HCT116 (cell line): ENCODE measurements around the gene PBX3. TPM values are rescaled to one million over a fixed set of nuclear protein-coding genes. Genes with fewer than 3 reads are reported as not detected.
A peak's percentile ranks its signal among the peaks of the same experiment; 100 is the strongest.

ENCODE experiments used
- ATAC-seq: fragments of 200-7000 bp; cut with Tn5 transposase; 2 replicates; pipeline ENCODE4 v1.9.1; 2020; ENCODE audit warnings: mild to moderate bottlenecking, moderate library complexity
- BruUV-seq: library from RNA; stranded (reverse); fragments of 400-500 nt; replicated peaks from 2 replicates; lab custom pipeline; 2021; lab: Mats Ljungman, UMichigan
- CTCF ChIA-PET: fragments of 300-600 bp; sonication (Branson Sonifier 250); formaldehyde crosslinking; loops from one replicate; lab custom pipeline; 2021; ENCODE audit warnings: antibody characterized with exemption; lab: Charles Lee
- POLR2A ChIA-PET: fragments of 300-600, 350-600 bp; sonication (Branson Sonifier 250); formaldehyde crosslinking; loops from one replicate; lab custom pipeline; 2021; ENCODE audit warnings: antibody characterized with exemption; lab: Charles Lee
- RAD21 ChIA-PET, 2 experiments: fragments of 300-600 bp; sonication (Branson Sonifier 250); formaldehyde crosslinking; loops; one replicate each; lab custom pipeline; 2023; ENCODE audit warnings: low total read pairs in 2 of 2; ENCODE audit not compliant: uncharacterized antibody in 2 of 2, unreplicated experiment in 2 of 2, low non-redundant PET in 1 of 2; lab: Charles Lee
- DNase-seq: peaks from one replicate; pipeline ENCODE4 v3.0.0-alpha.2; 2010; ENCODE audit warnings: low read depth, low spot score
- H2AFZ ChIP-seq: fragments of 200-600 bp; shearing (Covaris generic), sonication (generic); 2 replicates; pipeline ENCODE4 v1.6.1; 2017; ENCODE audit warnings: low read depth, mixed run types, mixed read lengths, antibody characterized with exemption, low read length; ENCODE audit not compliant: poor library complexity, severe bottlenecking
- H3K27ac ChIP-seq: 2 replicates; pipeline ENCODE4 v1.5.1; 2012; ENCODE audit warnings: low read depth, low read length
- H3K27me3 ChIP-seq: fragments of 200-600 bp; sonication (generic); 2 replicates; pipeline ENCODE4 v1.6.1; 2016; ENCODE audit warnings: mixed run types, low read length, mixed read lengths; ENCODE audit not compliant: insufficient read depth
- H3K36me3 ChIP-seq, 2 experiments: fragments of 200-500 bp in 1 of 2; fragments of 200-600 bp in 1 of 2; sonication (Bioruptor generic) in 1 of 2; sonication (generic) in 1 of 2; 2 replicates each; pipeline versions ENCODE4 v1.5.1 to v1.6.1; 2014 to 2016; ENCODE audit warnings: low read length in 2 of 2, inconsistent platforms in 1 of 2, mixed read lengths in 1 of 2, mixed run types in 1 of 2; ENCODE audit not compliant: insufficient read depth in 2 of 2, control insufficient read depth in 1 of 2
- H3K4me1 ChIP-seq, 2 experiments: fragments of 200-600 bp in 1 of 2; sonication (generic) in 1 of 2; 2 replicates each; pipeline versions ENCODE4 v1.5.1 to v1.6.1; 2012 to 2017; ENCODE audit warnings: low read length in 2 of 2, inconsistent platforms in 1 of 2, mild to moderate bottlenecking in 1 of 2, mixed read lengths in 1 of 2, mixed run types in 1 of 2, moderate library complexity in 1 of 2; ENCODE audit not compliant: insufficient read depth in 2 of 2, control insufficient read depth in 1 of 2
- H3K4me2 ChIP-seq: fragments of 200-600 bp; sonication (generic); 2 replicates; pipeline ENCODE4 v1.6.1; 2017; ENCODE audit warnings: mixed run types, low read length, mixed read lengths
- H3K4me3 ChIP-seq, 2 experiments: fragments of 200-600 bp in 1 of 2; sonication (generic) in 1 of 2; replicated peaks in 1 of 2; 2 replicates each; pipeline ENCODE4 v1.5.1; 2011 to 2016; ENCODE audit warnings: low read length in 2 of 2, control low read depth in 1 of 2, low read depth in 1 of 2, mild to moderate bottlenecking in 1 of 2, mixed read lengths in 1 of 2, mixed run types in 1 of 2
- H3K79me2 ChIP-seq: fragments of 200-600 bp; sonication (generic); 2 replicates; pipeline ENCODE4 v1.6.1; 2017; ENCODE audit warnings: mild to moderate bottlenecking, mixed run types, low read length, moderate library complexity, mixed read lengths; ENCODE audit not compliant: insufficient read depth
- H3K9ac ChIP-seq: fragments of 200-600 bp; sonication (generic); 2 replicates; pipeline ENCODE4 v1.6.1; 2016; ENCODE audit warnings: low read length, mixed read lengths
- H3K9me2 ChIP-seq: fragments of 200-600 bp; sonication (generic), shearing (Covaris generic); 2 replicates; pipeline ENCODE4 v1.6.1; 2017; ENCODE audit warnings: mixed run types, mild to moderate bottlenecking, moderate library complexity; ENCODE audit not compliant: insufficient read depth
- H3K9me3 ChIP-seq, 2 experiments: fragments of 200-500 bp in 1 of 2; fragments of 200-600 bp in 1 of 2; sonication (Bioruptor generic) in 1 of 2; sonication (generic) in 1 of 2; 2 replicates each; pipeline ENCODE4 v1.6.1; 2014 to 2017; ENCODE audit warnings: low read length in 2 of 2, mixed read lengths in 2 of 2, inconsistent platforms in 1 of 2, low read depth in 1 of 2, mild to moderate bottlenecking in 1 of 2, mixed run types in 1 of 2, moderate library complexity in 1 of 2; ENCODE audit not compliant: control insufficient read depth in 1 of 2, insufficient read depth in 1 of 2
- H4K20me1 ChIP-seq: fragments of 200-600 bp; sonication (generic), shearing (Covaris generic); 2 replicates; pipeline ENCODE4 v1.6.1; 2017; ENCODE audit warnings: mixed run types, mild to moderate bottlenecking, moderate library complexity; ENCODE audit not compliant: insufficient read depth
- CBX3 ChIP-seq: IDR thresholded peaks from 2 replicates; pipeline ENCODE4 v1.6.1; 2012; ENCODE audit warnings: low read depth
- CEBPB ChIP-seq: IDR thresholded peaks from 2 replicates; pipeline ENCODE4 v1.6.1; 2012; ENCODE audit warnings: low read depth
- EGR1 ChIP-seq: IDR thresholded peaks from 2 replicates; pipeline ENCODE4 v1.6.1; 2012; ENCODE audit warnings: low read depth
- ELF1 ChIP-seq: IDR thresholded peaks from 2 replicates; pipeline ENCODE4 v1.6.1; 2012; ENCODE audit warnings: low read depth, borderline replicate concordance
- EZH2phosphoT487 ChIP-seq: fragments of 200-600 bp; IDR thresholded peaks from 2 replicates; pipeline ENCODE4 v1.6.1; 2018; ENCODE audit warnings: antibody characterized with exemption, borderline replicate concordance
- FOSL1 ChIP-seq: IDR thresholded peaks from 2 replicates; pipeline ENCODE4 v1.6.1; 2012; ENCODE audit warnings: low read depth
- JUND ChIP-seq: IDR thresholded peaks from 2 replicates; pipeline ENCODE4 v1.6.1; 2012
- POLR2A ChIP-seq: IDR thresholded peaks from 2 replicates; pipeline ENCODE4 v1.7.0; 2011; ENCODE audit warnings: borderline replicate concordance; ENCODE audit not compliant: insufficient read depth, insufficient read length; ENCODE audit errors: extremely low read depth
- RAD21 ChIP-seq: IDR thresholded peaks from 2 replicates; pipeline ENCODE4 v1.6.1; 2012; ENCODE audit warnings: low read depth, mild to moderate bottlenecking
- SIN3A ChIP-seq: IDR thresholded peaks from 2 replicates; pipeline ENCODE4 v1.6.1; 2012; ENCODE audit warnings: low read depth
- SP1 ChIP-seq: IDR thresholded peaks from 2 replicates; pipeline ENCODE4 v1.6.1; 2012; ENCODE audit warnings: low read depth
- SRF ChIP-seq: IDR thresholded peaks from 2 replicates; pipeline ENCODE4 v1.6.1; 2012; ENCODE audit warnings: low read depth
- TCF7L2 ChIP-seq: IDR thresholded peaks from 2 replicates; pipeline ENCODE4 v1.7.0; 2011; ENCODE audit warnings: borderline replicate concordance, inconsistent platforms; ENCODE audit not compliant: insufficient read depth, insufficient read length; ENCODE audit errors: extremely low read depth
- YY1 ChIP-seq: IDR thresholded peaks from 2 replicates; pipeline ENCODE4 v1.6.1; 2011; ENCODE audit warnings: low read length, low read depth, moderate library complexity, mild to moderate bottlenecking; ENCODE audit not compliant: insufficient replicate concordance; ENCODE audit errors: extremely low read depth
- ZFX ChIP-seq: fragments of 450-650 bp; IDR thresholded peaks from 2 replicates; pipeline ENCODE4 v1.6.1; 2017
- ZNF274 ChIP-seq: fragments of 200-500 bp; sonication (Bioruptor generic); IDR thresholded peaks from 2 replicates; pipeline ENCODE4 v1.6.1; 2014; ENCODE audit warnings: mild to moderate bottlenecking, low read depth, low read length, inconsistent platforms
- intact Hi-C: fragments of 100-400 bp; cut with micrococcal nuclease; formaldehyde crosslinking; loops from 2 replicates; pipeline ENCODE4 v1.10.0; 2022
- total RNA-seq: library from RNA; stranded (reverse); gene quantifications from one replicate; pipeline ENCODE4 v1.2.1, GENCODE V29; 2021; ENCODE audit not compliant: unreplicated experiment
- TF ChIP-seq, protein P1 (sequence below): IDR thresholded peaks from 2 replicates; pipeline ENCODE4 v1.6.1; 2011; ENCODE audit warnings: mild to moderate bottlenecking, low read length, moderate library complexity; ENCODE audit not compliant: insufficient replicate concordance; ENCODE audit errors: extremely low read depth
- TF ChIP-seq, protein P2 (sequence below): IDR thresholded peaks from 2 replicates; pipeline ENCODE4 v1.6.1; 2012
- TF ChIP-seq, protein P3 (sequence below): IDR thresholded peaks from 2 replicates; pipeline ENCODE4 v1.6.1; 2012
- TF ChIP-seq, protein P4 (sequence below), 3 experiments: fragments of 200-600 bp in 1 of 3; sonication (generic) in 1 of 3; IDR thresholded peaks in 2 of 3; conservative IDR thresholded peaks in 1 of 3; 2 replicates each; pipeline ENCODE4 v1.5.1; 2012 to 2017; ENCODE audit warnings: low read depth in 2 of 3, low read length in 2 of 3, antibody characterized with exemption in 1 of 3, borderline replicate concordance in 1 of 3, control low read depth in 1 of 3, mild to moderate bottlenecking in 1 of 3, mixed read lengths in 1 of 3, mixed run types in 1 of 3, moderate library complexity in 1 of 3; ENCODE audit not compliant: insufficient read depth in 1 of 3
- TF ChIP-seq, protein P5 (sequence below): IDR thresholded peaks from 2 replicates; pipeline ENCODE4 v1.6.1; 2012; ENCODE audit warnings: low read depth

PBX3 gene
- total RNA-seq, 1 experiment from 2014 or later = 13.5 TPM

DNA sequence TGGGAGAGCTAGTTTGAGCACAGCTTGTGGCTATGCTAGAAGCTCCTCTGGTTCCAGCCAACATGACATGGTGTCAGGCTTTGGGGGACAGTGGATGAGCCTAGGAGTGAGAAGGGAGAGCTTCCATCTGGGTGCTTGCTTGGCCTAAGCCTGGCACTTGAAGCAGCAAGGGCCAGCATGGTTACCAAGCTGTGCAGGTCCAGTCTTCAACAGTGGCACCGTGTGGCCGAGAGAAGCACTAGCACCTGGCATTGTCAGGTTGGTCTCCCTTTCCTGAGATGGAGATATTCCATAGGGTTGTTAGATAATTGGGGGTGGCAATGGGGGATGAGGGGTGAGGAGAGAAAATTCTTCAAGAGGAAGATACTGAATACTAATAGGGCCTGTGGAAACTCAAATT lies 261.9 kb downstream of the PBX3 start:
- ATAC-seq = peak; percentile 65
- Histone ChIP-seq H3K4me1 (no peaks in the 10 kb centered on the region), H3K4me3 (no peak overlapping the region), H2AFZ (no peak overlapping the region), H3K27ac (no peak overlapping the region), H3K27me3 (no peaks in the 10 kb centered on the region), H3K36me3 (no peaks in the 10 kb centered on the region), H3K4me2 (no peak overlapping the region), H3K9ac (no peak overlapping the region), H4K20me1 (no peaks in the 10 kb centered on the region), H3K9me2 (no peaks in the 10 kb centered on the region)
- ChIA-PET RAD21 (no interaction called here), POLR2A (no interaction called here)
- DNase-seq = peak; percentile 32
- BruUV-seq = no TSS peak
- intact Hi-C loops = no loop called here
- TF ChIP-seq EGR1 (no peak), CBX3 (peak; percentile 99), YY1 (no peak), SIN3A (no peak), TCF7L2 (no peak), JUND (no peak), SRF (no peak), CEBPB (no peak), FOSL1 (no peak), ZFX (no peak), RAD21 (peak; percentile 62), ZNF274 (no peak), POLR2A (no peak), SP1 (no peak), ELF1 (no peak), EZH2phosphoT487 (no peak)
- TF ChIP-seq, protein P1, sequence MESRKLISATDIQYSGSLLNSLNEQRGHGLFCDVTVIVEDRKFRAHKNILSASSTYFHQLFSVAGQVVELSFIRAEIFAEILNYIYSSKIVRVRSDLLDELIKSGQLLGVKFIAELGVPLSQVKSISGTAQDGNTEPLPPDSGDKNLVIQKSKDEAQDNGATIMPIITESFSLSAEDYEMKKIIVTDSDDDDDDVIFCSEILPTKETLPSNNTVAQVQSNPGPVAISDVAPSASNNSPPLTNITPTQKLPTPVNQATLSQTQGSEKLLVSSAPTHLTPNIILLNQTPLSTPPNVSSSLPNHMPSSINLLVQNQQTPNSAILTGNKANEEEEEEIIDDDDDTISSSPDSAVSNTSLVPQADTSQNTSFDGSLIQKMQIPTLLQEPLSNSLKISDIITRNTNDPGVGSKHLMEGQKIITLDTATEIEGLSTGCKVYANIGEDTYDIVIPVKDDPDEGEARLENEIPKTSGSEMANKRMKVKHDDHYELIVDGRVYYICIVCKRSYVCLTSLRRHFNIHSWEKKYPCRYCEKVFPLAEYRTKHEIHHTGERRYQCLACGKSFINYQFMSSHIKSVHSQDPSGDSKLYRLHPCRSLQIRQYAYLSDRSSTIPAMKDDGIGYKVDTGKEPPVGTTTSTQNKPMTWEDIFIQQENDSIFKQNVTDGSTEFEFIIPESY = no peak
- TF ChIP-seq, protein P2, sequence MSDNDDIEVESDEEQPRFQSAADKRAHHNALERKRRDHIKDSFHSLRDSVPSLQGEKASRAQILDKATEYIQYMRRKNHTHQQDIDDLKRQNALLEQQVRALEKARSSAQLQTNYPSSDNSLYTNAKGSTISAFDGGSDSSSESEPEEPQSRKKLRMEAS = peak; percentile 24; the same call in 1 of the 2 replicates
- TF ChIP-seq, protein P3, sequence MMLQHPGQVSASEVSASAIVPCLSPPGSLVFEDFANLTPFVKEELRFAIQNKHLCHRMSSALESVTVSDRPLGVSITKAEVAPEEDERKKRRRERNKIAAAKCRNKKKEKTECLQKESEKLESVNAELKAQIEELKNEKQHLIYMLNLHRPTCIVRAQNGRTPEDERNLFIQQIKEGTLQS = no peak
- TF ChIP-seq, protein P4, sequence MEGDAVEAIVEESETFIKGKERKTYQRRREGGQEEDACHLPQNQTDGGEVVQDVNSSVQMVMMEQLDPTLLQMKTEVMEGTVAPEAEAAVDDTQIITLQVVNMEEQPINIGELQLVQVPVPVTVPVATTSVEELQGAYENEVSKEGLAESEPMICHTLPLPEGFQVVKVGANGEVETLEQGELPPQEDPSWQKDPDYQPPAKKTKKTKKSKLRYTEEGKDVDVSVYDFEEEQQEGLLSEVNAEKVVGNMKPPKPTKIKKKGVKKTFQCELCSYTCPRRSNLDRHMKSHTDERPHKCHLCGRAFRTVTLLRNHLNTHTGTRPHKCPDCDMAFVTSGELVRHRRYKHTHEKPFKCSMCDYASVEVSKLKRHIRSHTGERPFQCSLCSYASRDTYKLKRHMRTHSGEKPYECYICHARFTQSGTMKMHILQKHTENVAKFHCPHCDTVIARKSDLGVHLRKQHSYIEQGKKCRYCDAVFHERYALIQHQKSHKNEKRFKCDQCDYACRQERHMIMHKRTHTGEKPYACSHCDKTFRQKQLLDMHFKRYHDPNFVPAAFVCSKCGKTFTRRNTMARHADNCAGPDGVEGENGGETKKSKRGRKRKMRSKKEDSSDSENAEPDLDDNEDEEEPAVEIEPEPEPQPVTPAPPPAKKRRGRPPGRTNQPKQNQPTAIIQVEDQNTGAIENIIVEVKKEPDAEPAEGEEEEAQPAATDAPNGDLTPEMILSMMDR (IDR thresholded peaks at IDR 0.05 in 2 of 3, conservative IDR thresholded peaks at IDR 0.05 in 1 of 3; ENCODE audit: borderline replicate concordance in 1 of 3, insufficient read depth in 1 of 3, low read depth in 2 of 3, low read length in 2 of 3) = peak; percentile 37 to 75 (median 71); a peak in 5 of 6 replicates
- TF ChIP-seq, protein P5, sequence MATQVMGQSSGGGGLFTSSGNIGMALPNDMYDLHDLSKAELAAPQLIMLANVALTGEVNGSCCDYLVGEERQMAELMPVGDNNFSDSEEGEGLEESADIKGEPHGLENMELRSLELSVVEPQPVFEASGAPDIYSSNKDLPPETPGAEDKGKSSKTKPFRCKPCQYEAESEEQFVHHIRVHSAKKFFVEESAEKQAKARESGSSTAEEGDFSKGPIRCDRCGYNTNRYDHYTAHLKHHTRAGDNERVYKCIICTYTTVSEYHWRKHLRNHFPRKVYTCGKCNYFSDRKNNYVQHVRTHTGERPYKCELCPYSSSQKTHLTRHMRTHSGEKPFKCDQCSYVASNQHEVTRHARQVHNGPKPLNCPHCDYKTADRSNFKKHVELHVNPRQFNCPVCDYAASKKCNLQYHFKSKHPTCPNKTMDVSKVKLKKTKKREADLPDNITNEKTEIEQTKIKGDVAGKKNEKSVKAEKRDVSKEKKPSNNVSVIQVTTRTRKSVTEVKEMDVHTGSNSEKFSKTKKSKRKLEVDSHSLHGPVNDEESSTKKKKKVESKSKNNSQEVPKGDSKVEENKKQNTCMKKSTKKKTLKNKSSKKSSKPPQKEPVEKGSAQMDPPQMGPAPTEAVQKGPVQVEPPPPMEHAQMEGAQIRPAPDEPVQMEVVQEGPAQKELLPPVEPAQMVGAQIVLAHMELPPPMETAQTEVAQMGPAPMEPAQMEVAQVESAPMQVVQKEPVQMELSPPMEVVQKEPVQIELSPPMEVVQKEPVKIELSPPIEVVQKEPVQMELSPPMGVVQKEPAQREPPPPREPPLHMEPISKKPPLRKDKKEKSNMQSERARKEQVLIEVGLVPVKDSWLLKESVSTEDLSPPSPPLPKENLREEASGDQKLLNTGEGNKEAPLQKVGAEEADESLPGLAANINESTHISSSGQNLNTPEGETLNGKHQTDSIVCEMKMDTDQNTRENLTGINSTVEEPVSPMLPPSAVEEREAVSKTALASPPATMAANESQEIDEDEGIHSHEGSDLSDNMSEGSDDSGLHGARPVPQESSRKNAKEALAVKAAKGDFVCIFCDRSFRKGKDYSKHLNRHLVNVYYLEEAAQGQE = no peak
- TF ChIP-seq, all 23 proteins: peak for 4
- peaks cover 13 to 22% of the 10 kb centered on the region in 2 experiments; a peak in 2 of 4 replicates for H3K9me3 ChIP-seq
- no peaks in the 10 kb centered on the region for H3K79me2 ChIP-seq
- CTCF ChIA-PET = no interaction called here
